Activated T-cell treated with anti-CD3 and anti-CD28 coated beads, Interleukin-2, amount 50 U/mL, for 4 hours (primary cell): Measurements from ENCODE around the gene ZNF124. TPM values are rescaled to one million over a fixed set of nuclear protein-coding genes. Genes with fewer than 3 reads are reported as not detected.
"Not testable (repeated sequence)": the region's sequence is repeated elsewhere in the genome, so short reads cannot be mapped to it uniquely, and the experiment has no call there.

Experiments used
- ATAC-seq, 2 donors: fragments of 200-7000 bp; cut with Tn5 transposase; one replicate each; pipeline ENCODE4 v1.10.0; 2021
- DNase-seq: peaks from one replicate; pipeline ENCODE4 v3.0.0-alpha.2; 2020
- H3K27me3 Mint-ChIP-seq: one replicate; pipeline ENCODE4 v1.8.0; 2021; ENCODE audit warnings: low read depth, mixed read lengths
- H3K36me3 Mint-ChIP-seq: one replicate; pipeline ENCODE4 v1.8.0; 2022; ENCODE audit warnings: mixed read lengths; ENCODE audit not compliant: insufficient read depth
- H3K4me1 Mint-ChIP-seq: one replicate; pipeline ENCODE4 v1.8.0; 2021; ENCODE audit warnings: low read depth, mixed read lengths
- H3K4me3 Mint-ChIP-seq: one replicate; pipeline ENCODE4 v1.8.0; 2021; ENCODE audit warnings: mild to moderate bottlenecking, moderate library complexity, mixed read lengths
- H3K9me3 Mint-ChIP-seq: one replicate; pipeline ENCODE4 v1.8.0; 2021; ENCODE audit warnings: mixed read lengths
- total RNA-seq, 3 donors: library from RNA; stranded (reverse); gene quantifications; one replicate each; pipeline ENCODE4 v1.2.1, GENCODE V29; 2021

The ZNF124 gene
- 10 to 100 TPM; 16.6 to 19.6 (median 17.0) TPM for total RNA-seq

DNA sequence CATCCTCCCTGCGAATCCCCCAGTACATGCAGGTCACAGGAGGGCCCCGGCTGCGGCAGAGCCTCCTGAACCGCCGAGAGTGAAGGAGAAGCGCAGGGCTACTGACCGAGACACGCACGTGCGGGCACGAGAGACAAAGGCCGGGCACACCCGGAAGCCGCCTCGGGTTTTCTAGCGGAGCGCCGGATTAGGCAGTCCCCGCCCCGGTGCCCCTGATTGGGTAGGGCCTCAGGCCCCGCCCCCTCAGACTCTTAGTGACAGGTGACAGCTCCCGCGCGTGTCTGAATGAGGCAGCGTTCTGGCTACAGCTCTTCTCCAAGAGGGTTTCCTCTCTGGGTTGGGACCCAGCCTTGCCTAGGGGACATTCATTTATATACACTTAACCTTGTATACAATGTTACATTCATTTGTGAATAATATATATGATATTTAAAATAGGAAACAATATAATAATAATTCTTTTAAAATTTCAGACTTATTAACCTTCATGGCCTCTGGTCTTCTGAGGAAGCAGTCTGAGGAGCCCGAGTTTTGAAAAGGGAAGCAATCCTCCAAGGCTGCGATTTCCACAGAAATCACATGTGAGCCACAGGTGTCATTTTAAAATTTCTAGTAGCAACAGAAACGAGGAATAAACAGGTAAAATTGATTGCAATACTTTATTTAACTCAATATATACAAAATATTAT lies at the start of gene ZNF124:
TSS of gene ZNF124 (minus strand) at position 146 of the 689 bp plus-strand sequence. CDS start at position 3, 143 bp downstream.
- peak; percentile 99 to 100 for ATAC-seq
- H3K27me3 Mint-ChIP-seq, H3K4me3 Mint-ChIP-seq, H3K9me3 Mint-ChIP-seq, DNase-seq: not testable (repeated sequence)
- H3K4me1 Mint-ChIP-seq = peaks cover 23% of the 10 kb centered on the region
- peaks cover 17% of the 10 kb centered on the region for H3K36me3 Mint-ChIP-seq

DNA sequence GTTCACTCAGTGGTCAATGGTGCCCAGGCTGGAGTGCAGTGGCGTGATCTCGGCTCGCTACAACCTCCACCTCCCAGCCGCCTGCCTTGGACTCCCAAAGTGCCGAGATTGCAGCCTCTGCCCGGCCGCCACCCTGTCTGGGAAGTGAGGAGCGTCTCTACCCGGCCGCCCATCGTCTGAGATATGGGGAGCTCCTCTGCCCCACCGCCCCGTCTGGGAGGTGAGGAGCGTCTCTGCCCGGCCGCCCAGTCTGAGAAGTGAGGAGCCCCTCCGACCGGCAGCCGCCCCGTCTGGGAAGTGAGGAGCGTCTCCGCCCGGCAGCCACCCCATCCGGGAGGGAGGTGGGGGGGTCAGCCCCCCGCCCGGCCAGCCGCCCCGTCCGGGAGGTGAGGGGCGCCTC lies 48.5 kb upstream of the ZNF124 start:
- ATAC-seq, DNase-seq, H3K4me3 Mint-ChIP-seq, H3K36me3 Mint-ChIP-seq, H3K4me1 Mint-ChIP-seq: not testable (repeated sequence)
- peaks cover 17% of the 10 kb centered on the region for H3K9me3 Mint-ChIP-seq
- peaks cover 13% of the 10 kb centered on the region for H3K27me3 Mint-ChIP-seq

DNA sequence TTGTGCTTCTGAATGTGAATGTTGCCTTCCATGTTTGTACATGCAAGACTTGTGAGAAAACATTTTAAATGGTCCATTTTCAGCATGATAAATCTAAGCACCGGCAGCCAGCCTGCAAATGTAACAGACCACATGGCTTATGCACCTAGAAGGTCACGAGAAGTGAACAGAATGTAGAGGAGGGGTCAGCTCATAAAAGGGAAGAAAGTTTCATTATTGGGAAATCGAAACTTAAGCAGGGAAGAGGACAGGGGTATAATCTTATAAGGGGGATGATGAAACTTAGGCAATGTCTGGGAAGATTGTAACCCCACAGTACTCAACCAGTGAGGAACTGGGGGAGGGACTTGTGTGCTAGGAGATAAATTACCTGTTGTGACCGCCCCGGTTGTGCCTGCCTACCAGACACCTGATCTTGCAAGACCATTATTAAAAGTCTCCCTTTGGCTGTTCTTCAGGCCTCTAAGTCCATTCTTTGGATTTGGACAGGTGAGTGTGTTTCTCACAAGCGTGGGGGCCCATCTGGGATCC lies 46.4 kb upstream of the ZNF124 start:
- peaks cover 4% of the 10 kb centered on the region for H3K9me3 Mint-ChIP-seq
- no peak overlapping the region for H3K4me3 Mint-ChIP-seq
- ATAC-seq = no peak
- DNase-seq = no peak
- H3K4me1 Mint-ChIP-seq = peaks cover 7% of the 10 kb centered on the region
- peaks cover 2% of the 10 kb centered on the region for H3K36me3 Mint-ChIP-seq
- H3K27me3 Mint-ChIP-seq = peaks cover 11% of the 10 kb centered on the region

DNA sequence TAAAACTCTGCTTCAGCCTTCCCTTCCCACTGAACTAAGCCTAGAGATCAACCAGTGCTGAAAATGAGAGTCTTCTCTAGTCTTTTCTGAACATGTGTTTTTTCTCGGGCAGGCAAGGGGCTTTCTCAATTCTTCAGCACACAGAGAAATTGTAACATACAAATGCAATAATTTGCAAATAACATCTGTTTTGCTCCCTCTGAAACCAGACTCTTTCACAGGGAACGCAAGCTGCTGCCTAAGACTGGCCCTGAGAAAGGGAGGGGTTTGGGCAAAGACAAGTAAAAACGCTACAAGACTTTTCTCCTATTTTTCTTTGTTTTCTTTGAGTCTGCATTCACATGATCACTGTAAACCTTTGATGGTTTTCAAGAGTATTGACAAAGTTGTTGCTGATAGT lies 44.4 kb upstream of the ZNF124 start:
- Mint-ChIP-seq H3K27me3 (peaks cover 6% of the 10 kb centered on the region), H3K4me1 (peaks cover 25% of the 10 kb centered on the region), H3K36me3 (no peaks in the 10 kb centered on the region), H3K4me3 (no peak overlapping the region), H3K9me3 (no peaks in the 10 kb centered on the region)
- no peak for ATAC-seq
- DNase-seq = no peak

DNA sequence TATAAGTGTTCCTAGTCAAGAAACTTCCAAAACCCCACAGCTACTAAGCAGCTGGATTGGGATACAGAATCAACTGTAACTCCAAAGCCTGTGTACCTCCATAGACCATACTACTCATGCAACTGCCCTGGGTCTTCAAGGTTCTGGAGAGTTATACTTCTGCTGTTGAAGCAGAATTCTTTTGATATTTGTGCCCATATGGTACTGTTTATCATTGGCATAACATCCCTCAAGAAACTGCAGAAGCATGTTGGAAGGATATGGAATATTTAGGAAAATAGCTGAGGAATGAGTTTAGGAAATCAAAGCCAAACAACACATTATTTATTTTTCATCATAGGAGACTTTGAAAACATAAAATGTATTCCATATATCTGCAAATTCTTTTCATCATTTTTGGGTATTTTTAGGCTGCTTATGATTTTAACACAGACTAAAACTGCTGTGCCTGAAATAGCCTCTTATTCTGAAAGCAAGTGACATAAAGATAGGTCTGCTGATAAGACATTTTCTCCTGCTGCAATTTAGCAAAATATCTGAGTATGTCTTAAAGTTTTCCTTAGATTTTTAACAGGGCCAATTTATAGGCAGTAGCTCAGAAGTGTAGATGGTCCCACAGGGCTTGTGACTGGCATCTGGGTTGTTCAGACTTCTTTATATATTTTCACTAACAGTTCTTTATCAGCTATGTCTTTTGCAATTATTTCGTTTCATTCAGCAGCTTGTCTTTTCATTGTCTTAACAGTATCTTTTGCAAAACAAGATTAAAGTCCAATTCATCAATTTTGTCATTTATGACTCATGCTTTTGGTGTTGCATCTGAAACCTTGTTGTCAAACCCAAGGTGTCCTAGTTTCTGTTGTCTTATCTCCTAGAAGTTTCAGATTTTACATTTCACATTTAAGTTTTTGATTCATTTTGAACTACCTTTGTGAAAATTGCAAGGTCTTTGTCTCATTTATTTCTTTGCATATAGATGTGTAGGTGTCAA lies 41.1 kb upstream of the ZNF124 start:
- Mint-ChIP-seq H3K36me3 (peaks cover 8% of the 10 kb centered on the region), H3K4me1 (peaks cover 50% of the 10 kb centered on the region), H3K4me3 (no peak overlapping the region), H3K9me3 (no peaks in the 10 kb centered on the region), H3K27me3 (peaks cover under 1% of the 10 kb centered on the region)
- DNase-seq = no peak
- no peak for ATAC-seq

DNA sequence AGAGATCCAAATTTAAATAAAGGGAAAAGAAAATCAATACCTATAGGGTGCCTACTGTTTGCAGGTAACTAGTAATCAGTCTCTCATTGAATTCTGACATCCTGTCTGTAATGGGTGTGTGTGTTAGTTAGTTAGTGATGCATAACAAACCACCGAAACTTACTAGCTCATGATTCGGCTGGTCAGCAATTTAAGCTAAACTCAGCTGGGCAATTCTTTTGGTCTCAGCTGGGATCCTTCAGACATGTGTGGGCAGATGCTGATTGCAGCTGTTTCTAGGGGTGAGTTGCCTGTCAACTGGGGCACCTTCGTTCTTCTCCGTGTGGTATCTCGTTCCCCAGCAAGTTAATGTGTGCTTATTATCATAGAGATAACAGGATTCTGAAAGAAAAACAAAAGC lies 40.2 kb upstream of the ZNF124 start:
- Mint-ChIP-seq H3K4me1 (peaks cover 59% of the 10 kb centered on the region), H3K9me3 (no peaks in the 10 kb centered on the region), H3K27me3 (no peaks in the 10 kb centered on the region), H3K4me3 (no peak overlapping the region), H3K36me3 (peaks cover 16% of the 10 kb centered on the region)
- ATAC-seq (no peak), DNase-seq (no peak)

DNA sequence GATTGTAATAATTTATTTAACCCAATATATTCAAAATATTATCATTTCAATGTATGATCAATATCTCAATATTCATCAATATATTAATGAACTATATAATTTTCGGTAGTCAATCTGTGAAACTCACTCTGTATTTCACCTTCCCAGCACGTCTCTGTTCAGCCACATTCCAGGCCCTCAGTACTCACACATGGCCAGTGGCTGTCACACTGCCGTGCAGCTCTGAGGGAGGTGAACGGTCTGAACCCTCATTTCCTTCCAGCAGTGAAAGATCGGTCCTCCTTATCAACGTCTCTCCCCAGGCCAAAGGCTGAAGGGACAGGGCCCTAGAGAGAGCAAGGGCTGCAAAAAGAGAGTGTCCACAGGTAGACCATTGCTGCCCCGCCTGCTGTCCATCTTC lies 39.5 kb upstream of the ZNF124 start:
- ATAC-seq (no peak), DNase-seq (no peak)
- no peaks in the 10 kb centered on the region for H3K9me3 Mint-ChIP-seq
- H3K27me3 Mint-ChIP-seq = no peaks in the 10 kb centered on the region
- H3K4me1 Mint-ChIP-seq = peaks cover 62% of the 10 kb centered on the region
- no peak overlapping the region for H3K4me3 Mint-ChIP-seq
- H3K36me3 Mint-ChIP-seq = peaks cover 19% of the 10 kb centered on the region

DNA sequence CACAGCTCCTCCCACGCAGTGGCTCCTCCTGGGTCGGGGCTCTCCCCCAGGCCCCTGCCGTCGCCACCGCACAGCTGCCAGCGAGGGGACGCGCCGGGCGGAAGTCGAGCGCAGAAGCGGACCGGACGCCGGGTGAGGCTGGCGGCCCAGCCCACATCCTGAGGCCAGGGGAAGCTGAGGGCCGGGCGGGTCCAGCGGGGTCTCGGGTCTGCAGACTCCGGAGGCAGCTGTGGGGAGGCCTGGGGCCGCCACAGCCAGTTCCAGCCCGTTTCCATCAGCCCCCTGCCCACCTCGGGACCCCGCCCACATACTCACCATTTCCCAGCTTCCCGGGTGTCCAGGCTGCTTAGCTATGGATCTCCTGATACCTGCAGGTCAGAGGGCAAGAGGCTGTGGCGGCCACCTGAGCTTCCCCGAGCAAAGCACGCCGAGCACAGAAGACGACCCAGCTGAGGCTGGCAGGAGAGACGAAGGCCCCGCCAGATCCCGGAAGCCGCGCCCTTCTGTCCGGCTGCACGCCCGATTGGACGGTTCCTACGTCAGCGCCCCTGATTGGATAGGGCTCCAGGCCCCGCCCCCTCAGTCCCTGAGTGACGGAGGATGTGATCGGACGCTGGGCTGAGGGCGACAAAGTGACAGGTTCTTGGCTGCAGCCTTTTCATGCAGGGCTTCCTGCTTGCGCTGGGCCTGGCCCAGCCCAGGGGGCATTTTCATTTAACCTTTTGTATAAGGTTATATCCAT lies 38.7 kb upstream of the ZNF124 start:
- H3K4me1 Mint-ChIP-seq = peaks cover 70% of the 10 kb centered on the region
- H3K36me3 Mint-ChIP-seq = peaks cover 26% of the 10 kb centered on the region
- H3K9me3 Mint-ChIP-seq = no peaks in the 10 kb centered on the region
- peak; percentile 91 for DNase-seq
- no peaks in the 10 kb centered on the region for H3K27me3 Mint-ChIP-seq
- peak overlapping the region; percentile 94 for H3K4me3 Mint-ChIP-seq
- ATAC-seq = peak; percentile 99

DNA sequence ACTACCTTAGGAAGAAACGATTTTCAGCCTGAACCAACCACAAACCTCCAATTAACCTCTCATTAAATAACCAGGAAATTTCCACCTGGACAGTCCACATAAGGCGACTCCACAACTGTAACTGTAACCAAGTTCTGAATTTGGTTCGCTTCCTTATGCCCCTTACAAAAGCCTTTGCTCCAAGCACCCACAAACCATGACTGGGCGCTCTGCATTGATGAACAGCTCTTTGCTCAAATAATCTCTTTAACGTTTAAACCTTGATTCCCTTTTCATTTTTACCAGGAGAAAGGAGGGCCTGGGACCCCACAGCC lies 38.2 kb upstream of the ZNF124 start:
- Mint-ChIP-seq H3K27me3 (no peaks in the 10 kb centered on the region), H3K4me1 (peaks cover 72% of the 10 kb centered on the region), H3K4me3 (peak overlapping the region; percentile 94), H3K36me3 (peaks cover 26% of the 10 kb centered on the region), H3K9me3 (no peaks in the 10 kb centered on the region)
- ATAC-seq = no peak
- no peak for DNase-seq

DNA sequence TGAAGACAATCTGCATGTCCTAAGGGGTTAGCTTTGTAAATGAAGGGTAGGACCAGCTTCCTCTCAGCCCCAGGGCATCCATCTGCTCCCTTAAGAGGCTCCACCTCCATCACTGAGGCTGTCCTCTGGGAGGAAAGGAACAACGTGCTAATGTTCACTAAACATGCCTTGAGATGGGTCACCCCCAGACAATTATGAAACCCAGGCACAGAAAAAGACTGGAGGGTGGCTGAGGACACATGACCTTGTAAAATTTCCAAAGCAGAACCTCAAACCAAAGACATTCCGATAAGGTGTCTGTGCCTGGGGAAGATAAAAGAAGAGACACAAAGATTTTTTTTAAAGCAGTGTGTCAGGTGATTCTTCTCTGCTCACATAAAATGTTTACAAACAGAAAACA lies 37.6 kb upstream of the ZNF124 start:
- peak overlapping the region; percentile 94 for H3K4me3 Mint-ChIP-seq
- H3K27me3 Mint-ChIP-seq = no peaks in the 10 kb centered on the region
- ATAC-seq = no peak
- H3K4me1 Mint-ChIP-seq = peaks cover 72% of the 10 kb centered on the region
- peaks cover 28% of the 10 kb centered on the region for H3K36me3 Mint-ChIP-seq
- no peak for DNase-seq
- no peaks in the 10 kb centered on the region for H3K9me3 Mint-ChIP-seq

DNA sequence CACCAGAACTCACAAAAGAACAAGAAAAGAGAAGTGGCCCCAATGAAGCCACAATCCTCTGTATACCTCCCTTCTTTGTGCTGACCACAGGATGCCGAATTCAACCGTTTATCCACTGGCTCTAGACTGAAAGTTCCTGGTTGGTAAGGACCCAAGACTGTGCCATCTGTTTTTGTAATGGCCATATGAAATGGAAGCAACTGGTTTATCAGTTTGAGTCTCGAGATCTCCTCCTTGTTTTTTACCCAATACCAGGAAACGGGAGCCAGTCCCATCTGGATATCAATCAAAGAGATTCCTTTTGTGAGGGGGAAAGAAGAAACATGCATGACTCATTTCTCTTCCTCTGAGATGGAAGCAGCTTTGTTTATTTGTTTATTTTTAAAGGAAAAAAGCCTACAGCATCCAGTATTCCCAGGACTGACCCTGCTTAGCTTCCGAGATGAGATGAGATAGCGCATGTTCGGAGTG lies 32.4 kb upstream of the ZNF124 start:
- DNase-seq (no peak), ATAC-seq (no peak)
- Mint-ChIP-seq H3K4me3 (no peak overlapping the region), H3K4me1 (peaks cover 40% of the 10 kb centered on the region), H3K9me3 (peaks cover 7% of the 10 kb centered on the region), H3K27me3 (no peaks in the 10 kb centered on the region), H3K36me3 (peaks cover 66% of the 10 kb centered on the region)

DNA sequence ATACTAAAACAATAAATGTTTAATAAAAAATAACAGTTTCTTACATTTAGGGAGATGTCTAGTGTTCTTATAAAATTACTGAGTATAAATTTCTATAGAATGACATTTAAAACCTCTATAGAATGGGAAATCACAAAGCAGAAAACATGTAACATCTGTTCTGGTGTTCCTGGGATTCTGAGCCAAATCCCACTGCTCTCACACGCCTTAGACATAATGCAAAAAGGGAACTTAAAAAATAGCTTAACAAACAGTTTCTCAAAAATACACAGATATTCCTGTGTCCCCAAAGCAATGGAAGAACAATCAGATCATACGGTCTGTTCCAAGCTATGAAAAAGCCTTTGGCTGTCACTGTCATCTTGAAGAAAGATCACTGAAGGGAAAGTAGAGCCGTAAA lies 27.0 kb upstream of the ZNF124 start:
- DNase-seq (no peak), ATAC-seq (no peak)
- H3K36me3 Mint-ChIP-seq = peaks cover 86% of the 10 kb centered on the region
- H3K9me3 Mint-ChIP-seq = peaks cover 38% of the 10 kb centered on the region
- no peak overlapping the region for H3K4me3 Mint-ChIP-seq
- no peaks in the 10 kb centered on the region for H3K27me3 Mint-ChIP-seq
- no peaks in the 10 kb centered on the region for H3K4me1 Mint-ChIP-seq

DNA sequence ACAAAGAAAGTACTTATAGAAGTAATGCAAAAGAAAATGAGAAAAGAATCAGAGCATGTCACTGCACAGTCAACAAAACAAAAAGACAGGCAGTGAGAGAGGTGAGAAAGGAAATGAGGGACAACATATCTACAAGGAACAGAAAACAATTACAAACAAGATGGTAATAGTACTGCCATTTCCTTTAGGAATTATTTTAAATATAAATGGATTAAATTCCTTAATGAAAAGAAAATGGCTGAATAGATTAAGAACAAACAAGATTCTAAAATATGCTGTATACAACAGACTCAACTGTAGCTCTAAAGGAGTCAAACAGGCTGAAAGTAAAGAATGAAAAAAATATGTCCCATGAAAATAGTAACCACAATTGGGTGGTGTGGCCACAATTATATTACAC lies 22.1 kb upstream of the ZNF124 start:
- Mint-ChIP-seq H3K27me3 (no peaks in the 10 kb centered on the region), H3K4me1 (no peaks in the 10 kb centered on the region), H3K36me3 (peaks cover 84% of the 10 kb centered on the region), H3K9me3 (peaks cover 58% of the 10 kb centered on the region), H3K4me3 (no peak overlapping the region)
- ATAC-seq = no peak
- no peak for DNase-seq
